Measurements from ENCODE around the gene CDON.

The CDON gene

DNA sequence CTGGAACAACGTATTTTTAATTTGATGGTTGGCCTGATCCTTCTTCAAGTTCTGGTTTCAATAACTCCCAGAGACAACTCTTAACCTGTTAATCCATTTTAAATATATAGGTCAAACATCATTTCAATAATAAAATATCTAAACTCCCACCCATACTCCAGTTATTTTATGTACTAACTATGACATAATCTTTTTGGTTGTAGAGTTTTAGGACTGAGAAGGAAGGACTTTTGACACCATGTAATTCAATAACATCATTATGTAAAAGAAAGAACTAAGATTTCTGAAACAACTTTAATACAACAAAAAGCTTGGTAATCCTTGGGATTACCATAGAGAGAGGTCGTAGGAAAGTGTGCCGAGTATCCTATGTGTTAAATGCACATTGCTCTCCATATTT is 85.3 kb downstream of the CDON start:
- Histone ChIP-seq H3K4me1 (ENCODE audit: insufficient read depth, low read length, severe bottlenecking) (no peaks in the 10 kb centered on the region), H3K9me3 (ENCODE audit: low read length) (no peaks in the 10 kb centered on the region), H3K27ac (ENCODE audit: low read depth, low read length, poor library complexity, severe bottlenecking) (no peak overlapping the region), H3K36me3 (ENCODE audit: insufficient read depth, low read length) (no peaks in the 10 kb centered on the region), H3K79me2 (ENCODE audit: insufficient read depth, low read length) (no peaks in the 10 kb centered on the region), H3K27me3 (ENCODE audit: insufficient read depth, low read length) (no peaks in the 10 kb centered on the region), H3K9ac (ENCODE audit: low read length) (no peak overlapping the region), H3K4me3 (ENCODE audit: low read depth, low read length, poor library complexity, severe bottlenecking) (no peak overlapping the region), H3K4me2 (ENCODE audit: low read length) (no peak overlapping the region), H3K9me2 (ENCODE audit: low read depth, low read length) (no peaks in the 10 kb centered on the region), H4K20me1 (ENCODE audit: insufficient read depth, low read length) (no peaks in the 10 kb centered on the region), H2AFZ (ENCODE audit: low read length) (no peak overlapping the region), H3F3A (ENCODE audit: insufficient read depth, low read length) (no peaks in the 10 kb centered on the region)
- no peak for TF ChIP-seq EZH2 (IDR thresholded peaks at IDR 0.05; ENCODE audit: borderline replicate concordance, low read length)
- TF ChIP-seq, protein P1, sequence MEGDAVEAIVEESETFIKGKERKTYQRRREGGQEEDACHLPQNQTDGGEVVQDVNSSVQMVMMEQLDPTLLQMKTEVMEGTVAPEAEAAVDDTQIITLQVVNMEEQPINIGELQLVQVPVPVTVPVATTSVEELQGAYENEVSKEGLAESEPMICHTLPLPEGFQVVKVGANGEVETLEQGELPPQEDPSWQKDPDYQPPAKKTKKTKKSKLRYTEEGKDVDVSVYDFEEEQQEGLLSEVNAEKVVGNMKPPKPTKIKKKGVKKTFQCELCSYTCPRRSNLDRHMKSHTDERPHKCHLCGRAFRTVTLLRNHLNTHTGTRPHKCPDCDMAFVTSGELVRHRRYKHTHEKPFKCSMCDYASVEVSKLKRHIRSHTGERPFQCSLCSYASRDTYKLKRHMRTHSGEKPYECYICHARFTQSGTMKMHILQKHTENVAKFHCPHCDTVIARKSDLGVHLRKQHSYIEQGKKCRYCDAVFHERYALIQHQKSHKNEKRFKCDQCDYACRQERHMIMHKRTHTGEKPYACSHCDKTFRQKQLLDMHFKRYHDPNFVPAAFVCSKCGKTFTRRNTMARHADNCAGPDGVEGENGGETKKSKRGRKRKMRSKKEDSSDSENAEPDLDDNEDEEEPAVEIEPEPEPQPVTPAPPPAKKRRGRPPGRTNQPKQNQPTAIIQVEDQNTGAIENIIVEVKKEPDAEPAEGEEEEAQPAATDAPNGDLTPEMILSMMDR (IDR thresholded peaks at IDR 0.05; ENCODE audit: low read length): no peak

DNA sequence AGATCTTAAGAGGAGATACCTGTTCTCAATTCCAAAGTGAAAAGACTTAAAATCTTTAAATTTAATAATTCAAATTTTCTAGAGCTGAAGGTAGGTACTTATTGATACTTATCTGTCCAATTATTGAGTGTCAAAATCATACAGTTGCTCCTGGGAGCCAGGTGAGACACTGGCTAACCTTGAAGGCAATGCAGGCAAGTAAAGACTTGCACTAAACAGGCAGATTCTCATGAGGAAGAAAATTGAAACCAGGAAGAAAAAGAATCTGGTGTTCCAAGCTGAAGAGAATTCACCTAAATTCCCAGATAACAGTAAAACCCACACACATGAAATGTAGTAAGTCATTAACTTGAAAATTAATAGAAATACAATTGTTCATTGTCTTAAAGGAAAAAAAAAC is 86.5 kb downstream of the CDON start:
- no peak overlapping the region for H3K4me2 ChIP-seq (ENCODE audit: low read length)
- H3F3A ChIP-seq (ENCODE audit: insufficient read depth, low read length): no peaks in the 10 kb centered on the region
- H3K27me3 ChIP-seq (ENCODE audit: insufficient read depth, low read length): no peaks in the 10 kb centered on the region
- H3K36me3 ChIP-seq (ENCODE audit: insufficient read depth, low read length): no peaks in the 10 kb centered on the region
- no peaks in the 10 kb centered on the region for H3K9me3 ChIP-seq (ENCODE audit: low read length)
- no peaks in the 10 kb centered on the region for H3K79me2 ChIP-seq (ENCODE audit: insufficient read depth, low read length)
- no peak overlapping the region for H3K4me3 ChIP-seq (ENCODE audit: low read depth, low read length, poor library complexity, severe bottlenecking)
- no peaks in the 10 kb centered on the region for H3K9me2 ChIP-seq (ENCODE audit: low read depth, low read length)
- H3K4me1 ChIP-seq (ENCODE audit: insufficient read depth, low read length, severe bottlenecking): no peaks in the 10 kb centered on the region
- TF ChIP-seq, protein P1 (IDR thresholded peaks at IDR 0.05; ENCODE audit: low read length): no peak
- no peak for TF ChIP-seq EZH2 (IDR thresholded peaks at IDR 0.05; ENCODE audit: borderline replicate concordance, low read length)
- H3K27ac ChIP-seq (ENCODE audit: low read depth, low read length, poor library complexity, severe bottlenecking): no peak overlapping the region
- no peak overlapping the region for H2AFZ ChIP-seq (ENCODE audit: low read length)
- H4K20me1 ChIP-seq (ENCODE audit: insufficient read depth, low read length): no peaks in the 10 kb centered on the region
- H3K9ac ChIP-seq (ENCODE audit: low read length): no peak overlapping the region

DNA sequence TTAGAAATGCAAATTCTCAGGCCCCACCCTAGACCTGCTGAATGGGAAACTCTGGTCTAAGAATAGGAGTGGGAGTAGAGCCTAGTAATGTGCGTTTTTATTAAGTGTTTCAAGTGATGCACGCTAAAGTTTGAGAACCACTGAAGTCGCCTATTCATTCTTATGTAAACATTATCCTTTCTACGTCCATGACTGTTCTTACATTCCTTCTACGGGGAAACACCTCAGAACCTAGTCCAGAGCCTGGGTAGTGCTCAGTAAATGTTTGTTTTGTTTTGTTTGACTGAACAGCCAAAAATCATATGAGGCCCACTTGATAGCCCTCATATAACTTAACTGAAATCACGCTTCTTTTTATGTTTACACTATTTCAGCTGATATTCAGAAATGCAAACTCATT is 87.0 kb downstream of the CDON start:
- H3K79me2 ChIP-seq (ENCODE audit: insufficient read depth, low read length): no peaks in the 10 kb centered on the region
- no peak overlapping the region for H3K27ac ChIP-seq (ENCODE audit: low read depth, low read length, poor library complexity, severe bottlenecking)
- H3K9ac ChIP-seq (ENCODE audit: low read length): no peak overlapping the region
- H3K4me1 ChIP-seq (ENCODE audit: insufficient read depth, low read length, severe bottlenecking): no peaks in the 10 kb centered on the region
- no peaks in the 10 kb centered on the region for H3K36me3 ChIP-seq (ENCODE audit: insufficient read depth, low read length)
- no peaks in the 10 kb centered on the region for H3F3A ChIP-seq (ENCODE audit: insufficient read depth, low read length)
- H3K9me3 ChIP-seq (ENCODE audit: low read length): no peaks in the 10 kb centered on the region
- H3K27me3 ChIP-seq (ENCODE audit: insufficient read depth, low read length): no peaks in the 10 kb centered on the region
- no peak overlapping the region for H3K4me3 ChIP-seq (ENCODE audit: low read depth, low read length, poor library complexity, severe bottlenecking)
- TF ChIP-seq, protein P1 (IDR thresholded peaks at IDR 0.05; ENCODE audit: low read length): no peak
- no peak for TF ChIP-seq EZH2 (IDR thresholded peaks at IDR 0.05; ENCODE audit: borderline replicate concordance, low read length)
- no peaks in the 10 kb centered on the region for H3K9me2 ChIP-seq (ENCODE audit: low read depth, low read length)
- no peaks in the 10 kb centered on the region for H4K20me1 ChIP-seq (ENCODE audit: insufficient read depth, low read length)
- no peak overlapping the region for H3K4me2 ChIP-seq (ENCODE audit: low read length)
- no peak overlapping the region for H2AFZ ChIP-seq (ENCODE audit: low read length)
